Measurements from ENCODE around the gene TYMP.
"Not testable (repeated sequence)": the region's sequence is repeated elsewhere in the genome, so short reads cannot be mapped to it uniquely, and the experiment has no call there.

The TYMP gene

DNA sequence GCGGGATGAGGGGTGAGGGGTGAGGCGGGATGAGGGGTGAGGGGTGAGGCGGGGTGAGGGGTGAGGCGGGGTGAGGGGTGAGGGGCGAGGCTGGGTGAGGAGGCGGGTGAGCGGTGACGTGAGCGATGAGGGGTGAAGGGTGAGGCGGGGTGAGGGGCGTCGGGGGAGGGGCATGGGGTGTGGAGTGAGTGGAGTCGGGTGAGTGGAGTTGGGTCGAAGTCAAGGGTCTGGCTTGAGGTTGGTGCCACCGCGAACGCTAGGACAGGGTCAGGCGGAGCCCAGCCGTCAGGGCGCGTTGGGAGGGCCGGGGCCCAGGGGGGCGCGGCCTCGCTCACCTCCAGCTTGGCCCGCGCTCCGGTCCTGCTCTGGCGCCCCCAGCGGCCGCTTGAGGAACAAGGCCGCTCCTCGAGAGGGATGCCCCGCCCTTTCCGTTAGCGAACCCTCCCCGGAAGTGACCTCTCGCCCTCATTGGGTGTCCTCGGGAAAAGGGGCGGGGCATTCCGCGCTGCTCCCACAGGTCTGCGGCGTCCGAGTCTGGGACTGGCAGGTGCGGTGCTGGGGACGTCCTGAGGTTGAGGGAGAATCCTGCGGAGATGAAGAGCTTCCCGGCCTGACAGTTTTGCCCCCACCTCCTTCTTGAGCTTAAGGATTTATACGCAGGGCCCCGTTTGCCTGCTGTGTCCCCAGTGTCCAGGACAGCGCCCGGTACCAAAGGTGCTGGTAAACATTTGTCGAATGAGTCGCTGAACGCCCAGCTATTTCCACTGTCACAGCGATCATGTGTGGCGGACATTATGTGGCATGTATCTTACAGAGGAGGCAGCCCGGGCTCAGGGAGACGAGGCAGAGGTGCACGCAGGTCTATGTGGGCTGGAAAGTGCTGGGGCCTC, 33.0 kb upstream of the TYMP start, which contains the start of gene SYCE3:
Gene SYCE3, minus strand, starts transcription at position 397 of the 890 bp plus-strand sequence. CDS start 6,514 bp downstream, outside the sequence.
- DNase-seq (ENCODE audit: low spot score), result peak; percentile 95

GRCh38 chr22:50561401-50562358, 31.9 kb upstream of the TYMP start:
- no peak for DNase-seq (ENCODE audit: low spot score)

- no peak for DNase-seq (ENCODE audit: low spot score)
Measured at GRCh38 chr22:50560034-50560433, 30.2 kb upstream of the TYMP start.

- no peak for DNase-seq (ENCODE audit: low spot score)
Measured at GRCh38 chr22:50556703-50557102, 26.9 kb upstream of the TYMP start.

DNA sequence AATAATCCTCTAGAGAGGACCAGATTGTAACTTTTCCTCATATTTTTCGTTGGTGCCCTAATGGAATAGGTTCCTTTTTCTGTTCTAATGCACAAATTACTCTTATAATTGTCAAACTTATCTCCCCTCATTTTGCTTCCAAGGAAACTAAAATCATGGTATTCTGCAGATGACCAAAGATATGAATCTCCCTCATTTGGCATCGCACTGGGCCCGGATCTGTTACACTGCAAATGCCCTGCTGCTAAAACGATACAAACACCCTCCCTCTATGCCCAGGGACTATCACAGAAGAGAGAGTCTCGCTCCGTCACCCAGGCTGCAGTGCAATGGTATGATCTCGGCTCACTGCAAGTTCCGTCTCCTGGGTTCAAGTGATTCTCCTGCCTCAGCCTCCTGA, 23.5 kb upstream of the TYMP start:
- DNase-seq (ENCODE audit: low spot score), result no peak

GRCh38 chr22:50551160-50551752, 21.4 kb upstream of the TYMP start:
- no peak for DNase-seq (ENCODE audit: low spot score)

- DNase-seq (ENCODE audit: low spot score), result no peak
Measured at GRCh38 chr22:50550395-50550794, 20.6 kb upstream of the TYMP start.

DNA sequence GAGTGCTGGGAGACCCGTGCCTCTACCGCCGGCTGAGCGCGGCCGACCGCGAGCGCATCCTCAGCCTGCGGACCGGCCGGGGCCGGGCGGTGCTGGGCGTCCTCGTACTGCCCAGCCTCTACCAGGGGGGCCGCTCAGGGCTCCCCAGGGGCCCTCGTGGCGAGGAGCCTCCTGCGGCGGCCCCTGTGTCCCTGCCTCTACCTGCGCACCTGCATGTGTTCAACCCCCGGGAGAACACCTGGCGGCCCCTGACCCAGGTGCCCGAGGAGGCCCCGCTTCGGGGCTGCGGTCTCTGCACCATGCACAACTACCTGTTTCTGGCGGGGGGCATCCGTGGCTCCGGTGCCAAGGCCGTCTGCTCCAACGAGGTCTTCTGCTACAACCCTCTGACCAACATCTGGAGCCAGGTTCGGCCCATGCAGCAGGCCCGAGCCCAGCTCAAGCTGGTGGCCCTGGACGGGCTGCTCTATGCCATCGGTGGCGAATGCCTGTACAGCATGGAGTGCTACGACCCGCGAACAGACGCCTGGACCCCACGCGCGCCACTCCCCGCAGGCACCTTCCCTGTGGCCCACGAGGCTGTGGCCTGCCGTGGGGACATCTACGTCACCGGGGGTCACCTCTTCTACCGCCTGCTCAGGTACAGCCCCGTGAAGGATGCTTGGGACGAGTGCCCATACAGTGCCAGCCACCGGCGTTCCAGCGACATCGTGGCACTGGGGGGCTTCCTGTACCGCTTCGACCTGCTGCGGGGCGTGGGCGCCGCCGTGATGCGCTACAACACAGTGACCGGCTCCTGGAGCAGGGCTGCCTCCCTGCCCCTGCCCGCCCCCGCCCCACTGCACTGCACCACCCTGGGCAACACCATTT, 19.3 kb upstream of the TYMP start:
- DNase-seq (ENCODE audit: low spot score), result no peak

DNA sequence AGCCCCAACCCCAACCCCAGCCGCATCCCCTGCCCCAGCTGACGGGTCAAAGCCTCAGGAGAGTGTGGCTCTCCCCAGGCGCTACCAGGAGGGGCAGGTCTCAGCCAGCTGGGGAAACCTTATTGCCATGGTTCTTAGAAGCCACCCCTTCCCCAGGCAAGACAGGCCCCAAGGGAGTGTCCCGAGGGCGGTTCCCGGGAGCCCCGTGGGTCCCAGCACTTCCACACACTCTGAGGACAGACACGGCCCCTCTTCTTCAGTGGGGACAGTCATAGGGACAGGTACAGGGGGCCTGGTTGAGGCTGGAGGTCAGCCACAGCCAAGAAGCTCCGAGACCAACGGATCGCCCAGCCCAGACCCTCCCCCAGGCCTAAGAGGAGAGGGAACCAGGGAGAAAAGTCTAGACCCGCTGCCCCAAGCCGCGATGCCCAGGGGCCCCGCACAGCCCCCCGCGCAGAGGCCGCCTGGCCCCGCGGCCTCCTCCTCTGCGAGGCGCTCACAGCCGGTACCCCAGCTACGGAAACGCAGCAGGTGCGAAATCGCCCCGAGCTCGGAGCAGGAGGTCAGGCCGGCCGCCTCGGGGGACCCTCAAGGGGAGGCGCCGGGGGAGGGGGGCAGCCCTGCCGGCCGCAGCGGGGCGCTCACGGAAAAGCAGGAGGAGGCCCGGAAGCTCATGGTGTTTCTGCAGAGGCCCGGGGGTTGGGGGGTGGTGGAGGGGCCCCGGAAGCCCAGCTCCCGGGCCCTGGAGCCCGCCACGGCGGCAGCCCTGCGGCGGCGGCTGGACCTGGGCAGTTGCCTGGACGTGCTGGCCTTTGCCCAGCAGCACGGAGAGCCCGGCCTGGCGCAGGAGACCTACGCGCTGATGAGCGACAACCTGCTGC, 18.5 kb upstream of the TYMP start:
- DNase-seq (ENCODE audit: low spot score), result no peak

DNA sequence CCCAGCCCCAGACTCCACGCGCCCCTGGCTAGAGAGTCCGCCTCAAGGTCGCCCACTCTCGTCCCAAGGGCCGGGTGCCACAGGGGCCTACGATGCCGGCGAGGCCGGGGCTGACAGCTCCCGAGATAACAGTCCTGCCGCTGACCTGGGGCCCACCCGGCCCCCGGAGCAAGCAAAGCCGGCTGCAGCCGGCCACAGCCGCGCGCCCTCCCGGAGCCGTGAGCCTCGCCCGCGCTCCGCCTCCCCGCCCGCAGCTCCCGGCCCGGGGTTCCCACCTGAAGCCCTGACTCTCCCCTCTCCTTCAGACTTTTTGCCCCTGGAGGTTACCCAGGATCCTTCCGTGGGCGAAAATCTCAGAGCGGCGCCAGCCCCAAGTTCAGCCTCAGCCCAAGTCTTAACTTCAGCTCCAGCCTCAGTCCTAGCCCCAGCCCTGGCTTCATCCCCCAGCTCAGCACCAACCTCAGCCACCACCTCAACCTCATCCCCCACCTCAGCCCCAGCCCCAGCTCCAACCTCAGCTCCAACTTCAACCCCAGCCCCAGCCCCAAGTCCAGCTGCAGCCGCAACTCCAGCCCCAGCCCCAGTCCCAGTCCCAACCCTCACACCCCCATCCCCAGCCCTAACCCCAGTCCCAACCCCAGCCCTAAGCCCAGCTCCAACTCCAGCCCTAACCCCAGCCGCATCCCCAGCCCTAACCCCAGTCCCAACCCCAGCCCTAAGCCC, 17.6 kb upstream of the TYMP start:
- no peak for DNase-seq (ENCODE audit: low spot score)

GRCh38 chr22:50546326-50547262, 16.8 kb upstream of the TYMP start:
- DNase-seq (ENCODE audit: low spot score), result no peak

GRCh38 chr22:50545522-50546325, 15.9 kb upstream of the TYMP start, which contains the start of gene KLHDC7B:
KLHDC7B (plus strand) TSS chr22:50545899; CDS start chr22:50546244, 345 bp downstream.
- no peak for DNase-seq (ENCODE audit: low spot score)

DNA sequence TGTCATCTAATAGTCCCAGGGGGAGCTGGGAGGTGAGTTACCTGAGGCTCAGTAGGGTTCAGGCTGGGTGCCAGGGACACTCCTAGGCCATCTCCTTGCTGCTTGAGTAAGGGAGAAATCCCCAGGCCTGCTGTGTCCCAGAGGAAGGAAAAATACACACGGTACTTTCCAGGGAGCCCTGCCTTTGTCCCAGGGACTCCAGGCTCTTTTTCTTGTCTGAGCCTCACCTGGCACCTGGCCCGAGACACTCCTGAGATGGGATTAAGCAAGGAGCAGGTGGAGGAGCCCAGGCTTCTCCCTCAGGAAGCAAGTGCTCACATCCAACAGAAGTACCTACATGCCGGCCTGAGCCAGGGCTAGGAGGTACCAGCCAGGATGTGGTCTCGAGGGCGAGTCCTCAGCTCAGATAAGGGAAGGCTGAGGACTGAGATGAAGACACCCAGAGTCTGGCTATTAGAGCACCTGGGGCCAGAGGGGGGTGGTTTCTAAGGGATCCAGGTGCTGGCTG, 15.0 kb upstream of the TYMP start:
- DNase-seq (ENCODE audit: low spot score), result no peak

GRCh38 chr22:50544078-50544745, 14.4 kb upstream of the TYMP start:
- no peak for DNase-seq (ENCODE audit: low spot score)

DNA sequence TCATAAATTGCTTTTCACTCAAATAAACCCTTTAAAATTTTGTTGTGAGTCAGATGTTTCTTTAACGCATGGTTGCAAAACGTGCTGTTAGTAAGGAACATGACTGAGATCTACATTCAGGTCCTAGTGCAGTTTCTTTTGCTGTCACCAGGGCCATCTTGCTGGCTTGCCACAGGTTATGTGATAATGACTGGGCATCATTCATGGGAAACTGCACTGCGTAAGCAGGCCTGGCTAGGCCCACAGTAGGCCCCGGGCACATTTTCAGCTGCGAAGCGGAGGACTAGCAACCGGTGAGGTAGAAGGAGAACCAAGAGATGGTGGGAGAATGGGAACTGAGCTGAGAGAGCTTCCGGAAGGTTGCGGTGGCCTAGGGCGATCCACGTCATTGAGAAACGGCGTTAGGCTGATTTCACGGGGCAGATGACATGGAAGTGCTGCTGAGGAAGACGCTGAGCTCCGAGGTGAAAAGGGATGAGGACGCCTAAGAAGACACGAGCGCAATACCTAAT, 12.7 kb upstream of the TYMP start:
- DNase-seq (ENCODE audit: low spot score), result no peak

DNA sequence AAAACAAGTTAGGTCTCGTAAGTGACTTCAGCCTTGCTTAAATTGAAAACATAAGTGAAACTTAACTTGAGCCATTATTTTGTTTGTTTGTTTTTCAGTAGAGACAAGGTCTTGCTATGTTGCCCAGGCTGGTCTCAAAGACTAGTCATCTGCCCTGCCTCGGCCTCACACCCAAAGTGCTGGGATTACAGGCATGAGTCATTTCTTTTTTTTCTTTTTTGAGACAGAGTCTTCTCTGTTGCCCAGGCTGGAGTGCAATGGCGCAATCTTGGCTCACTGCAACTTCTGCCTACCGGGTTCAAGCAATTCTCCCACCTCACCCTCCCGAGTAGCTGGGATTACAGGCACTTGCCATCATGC, 11.8 kb upstream of the TYMP start:
- not testable (repeated sequence) for DNase-seq (ENCODE audit: low spot score)

- no peak for DNase-seq (ENCODE audit: low spot score)
Measured at GRCh38 chr22:50540381-50540780, 10.6 kb upstream of the TYMP start.
